ENCODE measurements around the gene SOX6.
"Not testable (repeated sequence)": the region's sequence is repeated elsewhere in the genome, so short reads cannot be mapped to it uniquely, and the experiment has no call there.

The SOX6 gene

DNA sequence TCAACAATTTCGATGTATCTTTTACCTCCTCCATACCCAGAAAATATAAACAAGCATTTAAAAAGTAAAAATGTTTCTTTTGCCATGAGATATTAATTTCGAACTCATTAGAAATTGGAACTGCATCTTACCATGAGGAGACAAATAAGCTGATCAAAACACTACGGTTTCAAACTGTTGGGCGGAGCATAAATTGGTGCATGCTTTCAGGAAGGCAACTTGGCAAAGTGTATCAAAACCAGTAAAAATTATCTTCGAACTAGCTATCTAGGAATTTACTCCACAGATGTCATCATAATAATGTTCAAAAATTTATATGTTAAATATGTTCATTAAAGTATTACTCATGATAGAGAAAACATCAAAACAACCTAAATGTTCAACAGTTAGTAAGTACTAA is 21.4 kb upstream of the SOX6 start:
- Histone ChIP-seq H3K9me3 (replicated peaks; ENCODE audit: insufficient read depth, low read length) (no peaks in the 10 kb centered on the region), H3K4me3 (ENCODE audit: low read length) (no peak overlapping the region), H3K36me3 (replicated peaks; ENCODE audit: insufficient read depth, low read length) (no peaks in the 10 kb centered on the region), H3K27ac (ENCODE audit: low read length) (no peak overlapping the region), H4K20me1 (ENCODE audit: insufficient read depth, low read length) (no peaks in the 10 kb centered on the region), H3K4me1 (ENCODE audit: low read length) (no peaks in the 10 kb centered on the region), H3K27me3 (replicated peaks; ENCODE audit: insufficient read depth, low read length) (no peaks in the 10 kb centered on the region), H3K4me2 (ENCODE audit: low read depth, low read length) (no peak overlapping the region), H3K9ac (ENCODE audit: low read length) (no peak overlapping the region), H3F3A (ENCODE audit: insufficient read depth, low read length) (no peaks in the 10 kb centered on the region), H3K9me2 (replicated peaks; ENCODE audit: insufficient read depth, low read length) (no peaks in the 10 kb centered on the region), H2AFZ (ENCODE audit: low read length) (no peak overlapping the region), H3K79me2 (ENCODE audit: low read length) (no peaks in the 10 kb centered on the region)
- TF ChIP-seq, protein P1, sequence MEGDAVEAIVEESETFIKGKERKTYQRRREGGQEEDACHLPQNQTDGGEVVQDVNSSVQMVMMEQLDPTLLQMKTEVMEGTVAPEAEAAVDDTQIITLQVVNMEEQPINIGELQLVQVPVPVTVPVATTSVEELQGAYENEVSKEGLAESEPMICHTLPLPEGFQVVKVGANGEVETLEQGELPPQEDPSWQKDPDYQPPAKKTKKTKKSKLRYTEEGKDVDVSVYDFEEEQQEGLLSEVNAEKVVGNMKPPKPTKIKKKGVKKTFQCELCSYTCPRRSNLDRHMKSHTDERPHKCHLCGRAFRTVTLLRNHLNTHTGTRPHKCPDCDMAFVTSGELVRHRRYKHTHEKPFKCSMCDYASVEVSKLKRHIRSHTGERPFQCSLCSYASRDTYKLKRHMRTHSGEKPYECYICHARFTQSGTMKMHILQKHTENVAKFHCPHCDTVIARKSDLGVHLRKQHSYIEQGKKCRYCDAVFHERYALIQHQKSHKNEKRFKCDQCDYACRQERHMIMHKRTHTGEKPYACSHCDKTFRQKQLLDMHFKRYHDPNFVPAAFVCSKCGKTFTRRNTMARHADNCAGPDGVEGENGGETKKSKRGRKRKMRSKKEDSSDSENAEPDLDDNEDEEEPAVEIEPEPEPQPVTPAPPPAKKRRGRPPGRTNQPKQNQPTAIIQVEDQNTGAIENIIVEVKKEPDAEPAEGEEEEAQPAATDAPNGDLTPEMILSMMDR (IDR thresholded peaks at IDR 0.05; ENCODE audit: low read length) = no peak
- no peak for TF ChIP-seq EZH2 (optimal IDR thresholded peaks at IDR 0.05; ENCODE audit: low read depth, low read length)
- no peak for TF ChIP-seq EZH2phosphoT487 (IDR thresholded peaks at IDR 0.05; ENCODE audit: low read length)
- DNase-seq = no peak

DNA sequence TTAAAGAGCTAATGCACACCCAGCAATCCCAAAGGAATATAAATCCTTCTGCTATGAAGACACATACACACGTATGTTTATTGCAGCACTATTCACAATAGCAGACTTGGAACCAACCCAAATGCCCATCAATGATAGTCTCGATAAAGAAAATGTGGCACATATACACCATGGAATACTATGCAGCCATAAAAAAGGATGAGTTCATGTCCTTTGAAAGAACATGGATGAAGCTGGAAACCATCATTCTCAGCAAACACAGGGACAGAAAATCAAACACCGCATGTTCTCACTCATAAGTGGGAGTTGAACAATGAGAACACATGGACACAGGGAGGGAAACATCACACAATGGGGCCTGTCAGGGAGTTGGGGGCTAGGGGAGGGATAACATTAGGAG is 19.3 kb upstream of the SOX6 start:
- not testable (repeated sequence) for H3K27me3 ChIP-seq (replicated peaks; ENCODE audit: insufficient read depth, low read length); H4K20me1 ChIP-seq (ENCODE audit: insufficient read depth, low read length); H3K4me3 ChIP-seq (ENCODE audit: low read length); H3K27ac ChIP-seq (ENCODE audit: low read length); H3K79me2 ChIP-seq (ENCODE audit: low read length); H3K36me3 ChIP-seq (replicated peaks; ENCODE audit: insufficient read depth, low read length); H3K9me2 ChIP-seq (replicated peaks; ENCODE audit: insufficient read depth, low read length); H3F3A ChIP-seq (ENCODE audit: insufficient read depth, low read length); DNase-seq; H3K4me2 ChIP-seq (ENCODE audit: low read depth, low read length); H3K9me3 ChIP-seq (replicated peaks; ENCODE audit: insufficient read depth, low read length); H3K4me1 ChIP-seq (ENCODE audit: low read length); H3K9ac ChIP-seq (ENCODE audit: low read length); H2AFZ ChIP-seq (ENCODE audit: low read length)

DNA sequence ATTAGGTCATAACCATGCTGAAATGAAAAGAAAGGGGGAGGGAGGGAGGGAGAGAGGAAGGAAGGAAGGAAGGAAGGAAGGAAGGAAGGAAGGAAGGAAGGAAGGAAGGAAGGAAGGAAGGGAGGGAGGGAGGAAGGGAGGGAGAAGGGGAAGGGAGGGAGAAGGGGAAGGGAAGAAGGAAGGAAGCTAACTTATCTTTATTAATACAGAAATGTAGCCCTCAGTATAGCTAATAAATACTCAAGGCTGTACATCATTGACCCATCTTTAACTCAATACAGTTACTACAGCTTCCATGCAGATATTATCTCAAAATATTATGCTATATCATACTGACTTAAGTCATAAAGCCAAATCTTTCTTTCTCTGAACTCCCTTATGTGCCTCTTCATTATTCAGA is 17.4 kb upstream of the SOX6 start:
- DNase-seq = no peak
- no peak overlapping the region for H3K4me3 ChIP-seq (ENCODE audit: low read length)
- no peak overlapping the region for H3K4me2 ChIP-seq (ENCODE audit: low read depth, low read length)
- H3K27me3 ChIP-seq (replicated peaks; ENCODE audit: insufficient read depth, low read length) = no peaks in the 10 kb centered on the region
- no peaks in the 10 kb centered on the region for H3K9me2 ChIP-seq (replicated peaks; ENCODE audit: insufficient read depth, low read length)
- no peak overlapping the region for H3K9ac ChIP-seq (ENCODE audit: low read length)
- TF ChIP-seq EZH2 (optimal IDR thresholded peaks at IDR 0.05; ENCODE audit: low read depth, low read length) (no peak), EZH2phosphoT487 (IDR thresholded peaks at IDR 0.05; ENCODE audit: low read length) (no peak)
- TF ChIP-seq, protein P1 (IDR thresholded peaks at IDR 0.05; ENCODE audit: low read length) = no peak
- no peak overlapping the region for H3K27ac ChIP-seq (ENCODE audit: low read length)
- H3K4me1 ChIP-seq (ENCODE audit: low read length) = no peaks in the 10 kb centered on the region
- no peaks in the 10 kb centered on the region for H3K36me3 ChIP-seq (replicated peaks; ENCODE audit: insufficient read depth, low read length)
- H3K79me2 ChIP-seq (ENCODE audit: low read length) = no peaks in the 10 kb centered on the region
- H2AFZ ChIP-seq (ENCODE audit: low read length) = no peak overlapping the region
- H3F3A ChIP-seq (ENCODE audit: insufficient read depth, low read length) = no peaks in the 10 kb centered on the region
- H3K9me3 ChIP-seq (replicated peaks; ENCODE audit: insufficient read depth, low read length) = no peaks in the 10 kb centered on the region
- no peaks in the 10 kb centered on the region for H4K20me1 ChIP-seq (ENCODE audit: insufficient read depth, low read length)

DNA sequence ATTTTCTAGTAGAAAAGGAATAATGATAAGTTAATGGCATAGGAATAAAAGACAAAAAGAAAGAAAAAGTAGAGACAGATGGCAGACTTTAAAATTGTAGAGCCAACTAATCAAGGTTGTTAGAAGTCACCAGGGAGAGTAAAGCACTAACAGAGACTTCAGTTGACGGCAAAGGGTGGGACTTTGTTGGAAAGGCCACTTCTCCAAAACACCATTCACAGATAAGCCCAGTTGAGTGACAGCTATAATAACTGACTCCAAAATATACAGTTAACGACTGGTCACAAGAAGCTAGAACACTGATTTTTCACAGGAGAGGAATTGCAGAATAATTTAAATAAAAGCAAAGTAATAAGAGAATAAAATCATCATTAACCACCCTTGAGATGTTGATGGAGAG is 16.0 kb upstream of the SOX6 start:
- H4K20me1 ChIP-seq (ENCODE audit: insufficient read depth, low read length) = no peaks in the 10 kb centered on the region
- no peaks in the 10 kb centered on the region for H3K27me3 ChIP-seq (replicated peaks; ENCODE audit: insufficient read depth, low read length)
- H3K36me3 ChIP-seq (replicated peaks; ENCODE audit: insufficient read depth, low read length) = no peaks in the 10 kb centered on the region
- no peak overlapping the region for H3K4me2 ChIP-seq (ENCODE audit: low read depth, low read length)
- DNase-seq = no peak
- H3K4me3 ChIP-seq (ENCODE audit: low read length) = no peak overlapping the region
- H3F3A ChIP-seq (ENCODE audit: insufficient read depth, low read length) = no peaks in the 10 kb centered on the region
- no peak overlapping the region for H2AFZ ChIP-seq (ENCODE audit: low read length)
- no peaks in the 10 kb centered on the region for H3K4me1 ChIP-seq (ENCODE audit: low read length)
- no peaks in the 10 kb centered on the region for H3K9me2 ChIP-seq (replicated peaks; ENCODE audit: insufficient read depth, low read length)
- H3K27ac ChIP-seq (ENCODE audit: low read length) = no peak overlapping the region
- H3K79me2 ChIP-seq (ENCODE audit: low read length) = no peaks in the 10 kb centered on the region
- H3K9ac ChIP-seq (ENCODE audit: low read length) = no peak overlapping the region
- TF ChIP-seq EZH2phosphoT487 (IDR thresholded peaks at IDR 0.05; ENCODE audit: low read length) (no peak), EZH2 (optimal IDR thresholded peaks at IDR 0.05; ENCODE audit: low read depth, low read length) (no peak)
- TF ChIP-seq, protein P1 (IDR thresholded peaks at IDR 0.05; ENCODE audit: low read length) = no peak
- no peaks in the 10 kb centered on the region for H3K9me3 ChIP-seq (replicated peaks; ENCODE audit: insufficient read depth, low read length)

Measured in MM.1S (cell line).